Ectodermal cell (in vitro differentiated cells): Measurements from ENCODE around the gene B4GALNT3.

ENCODE experiments used
- H3K27ac ChIP-seq: 2 replicates; pipeline ENCODE4 v1.7.0; 2013; ENCODE audit warnings: mild to moderate bottlenecking, low read depth, low read length; ENCODE audit not compliant: insufficient read depth, poor library complexity, severe bottlenecking
- H3K27me3 ChIP-seq: 2 replicates; pipeline ENCODE4 v1.7.0; 2013; ENCODE audit warnings: mild to moderate bottlenecking, low read length; ENCODE audit not compliant: insufficient read depth, control insufficient read depth, poor library complexity, severe bottlenecking
- H3K36me3 ChIP-seq: one replicate; pipeline ENCODE4 v1.7.0; 2013; ENCODE audit warnings: low read length; ENCODE audit not compliant: control insufficient read depth, insufficient read depth
- H3K4me1 ChIP-seq: one replicate; pipeline ENCODE4 v1.7.0; 2013; ENCODE audit warnings: low read length; ENCODE audit not compliant: control insufficient read depth, insufficient read depth
- H3K4me3 ChIP-seq: 2 replicates; pipeline ENCODE4 v1.7.0; 2013; ENCODE audit warnings: low read depth, low read length, control low read depth; ENCODE audit not compliant: insufficient read depth
- H3K9me3 ChIP-seq: 2 replicates; pipeline ENCODE4 v1.7.0; 2013; ENCODE audit warnings: mild to moderate bottlenecking, low read length, moderate library complexity; ENCODE audit not compliant: control insufficient read depth
- WGBS, 2 experiments: methylation state at CpG; one replicate each; pipeline ENCODE4 v1.1.7; 2013; ENCODE audit warnings: missing lambda C conversion rate in 2 of 2; 5-methylcytosine and 5-hydroxymethylcytosine counted together

B4GALNT3 gene

DNA sequence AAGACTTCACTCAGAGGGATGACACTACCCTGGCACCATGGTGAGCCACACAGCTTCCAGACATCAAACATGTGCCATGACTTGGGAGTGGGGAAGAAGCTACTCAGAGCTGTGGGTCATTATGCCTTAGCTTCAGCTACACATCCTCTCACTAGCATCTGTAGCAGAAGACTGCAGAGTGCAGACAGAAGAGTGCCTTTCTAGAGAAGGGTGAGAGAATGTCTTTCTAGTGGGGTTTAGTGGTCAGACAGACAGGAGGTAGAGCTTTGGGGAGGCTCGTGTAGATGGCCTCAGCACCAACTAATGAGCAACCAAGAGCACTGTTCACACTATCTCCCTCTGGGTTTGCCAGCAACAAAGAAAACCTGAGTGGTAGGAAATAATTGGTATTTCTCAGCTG, 4.9 kb upstream of the B4GALNT3 start:
- no peak overlapping the region for H3K4me3 ChIP-seq
- WGBS, 2 experiments: 89 to 91% methylated on average over 1 of the region's 1 CpG
- H3K9me3 ChIP-seq: no peaks in the 10 kb centered on the region
- H3K4me1 ChIP-seq: peaks cover 5% of the 10 kb centered on the region
- H3K27ac ChIP-seq: no peak overlapping the region
- no peaks in the 10 kb centered on the region for H3K36me3 ChIP-seq
- H3K27me3 ChIP-seq: peaks cover 21% of the 10 kb centered on the region

DNA sequence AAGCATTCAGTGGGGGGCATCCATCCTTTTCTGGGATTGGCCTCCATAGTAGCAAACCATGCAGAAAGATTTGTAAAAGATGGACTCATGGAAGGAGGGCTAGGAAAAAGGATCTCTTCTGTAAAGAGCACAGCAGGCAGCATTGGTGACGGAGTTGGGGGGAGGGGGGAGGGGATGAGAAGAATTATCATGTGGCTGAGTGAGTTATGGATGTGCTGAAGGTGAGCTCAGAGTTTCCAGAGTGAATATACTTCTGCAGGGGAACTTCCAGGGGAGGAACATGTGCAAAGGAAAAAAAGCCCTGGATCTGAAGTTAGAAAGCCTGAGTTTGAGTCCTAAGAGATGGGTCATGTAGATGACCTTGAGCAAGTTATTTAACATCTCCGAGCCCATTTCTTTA, 3.9 kb upstream of the B4GALNT3 start:
- Histone ChIP-seq H3K4me3 (no peak overlapping the region), H3K27me3 (peaks cover 27% of the 10 kb centered on the region), H3K9me3 (no peaks in the 10 kb centered on the region), H3K4me1 (peaks cover 5% of the 10 kb centered on the region), H3K27ac (no peak overlapping the region), H3K36me3 (no peaks in the 10 kb centered on the region)
- 61 to 65% methylated on average over 2 of the region's 2 CpGs for WGBS, 2 experiments

DNA sequence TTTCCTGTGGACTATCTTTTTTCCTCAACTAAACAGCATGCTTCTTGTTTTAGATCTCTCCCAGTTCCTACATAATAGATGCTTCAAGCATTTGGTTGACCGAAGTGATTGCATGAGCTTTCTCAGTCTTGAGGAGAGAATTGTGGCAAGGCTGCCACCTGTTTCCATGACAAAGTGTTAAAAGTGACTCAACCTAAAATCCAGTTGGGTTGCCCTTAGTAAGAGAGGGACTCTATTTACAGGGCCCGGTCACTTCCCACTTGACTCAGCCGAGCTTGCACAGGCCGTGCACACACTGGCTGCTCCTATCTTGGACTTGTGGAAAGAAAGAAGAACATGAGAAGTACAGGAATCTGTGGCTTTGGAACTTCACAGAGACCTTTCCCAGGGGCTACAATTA, 2.1 kb upstream of the B4GALNT3 start:
- H3K4me1 ChIP-seq: peaks cover 5% of the 10 kb centered on the region
- no peaks in the 10 kb centered on the region for H3K9me3 ChIP-seq
- H3K4me3 ChIP-seq: no peak overlapping the region
- H3K27me3 ChIP-seq: peaks cover 40% of the 10 kb centered on the region
- H3K36me3 ChIP-seq: no peaks in the 10 kb centered on the region
- no peak overlapping the region for H3K27ac ChIP-seq
- 95 to 96% methylated on average over 4 of the region's 4 CpGs for WGBS, 2 experiments

DNA sequence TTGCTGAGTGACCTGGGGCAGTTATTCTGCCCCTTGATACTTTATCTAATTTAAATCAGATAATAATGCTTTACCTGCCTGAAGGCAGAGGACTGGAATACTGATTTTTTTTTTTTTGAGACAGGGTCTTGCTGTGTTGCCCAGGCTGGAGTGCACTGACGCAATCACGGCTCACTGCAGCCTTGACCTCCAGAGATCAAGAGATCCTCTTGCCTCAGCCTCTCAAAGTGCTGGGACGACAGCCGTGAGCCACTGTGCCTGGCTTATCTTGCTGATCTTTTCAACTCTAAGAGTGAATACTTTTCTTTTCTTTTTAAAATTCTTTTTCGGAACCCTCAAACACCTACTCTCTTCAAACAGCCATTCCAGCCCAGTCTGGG, 699 bp upstream of the B4GALNT3 start:
- Histone ChIP-seq H3K9me3 (no peaks in the 10 kb centered on the region), H3K27me3 (peaks cover 40% of the 10 kb centered on the region), H3K36me3 (no peaks in the 10 kb centered on the region), H3K4me1 (peaks cover 5% of the 10 kb centered on the region), H3K27ac (no peak overlapping the region), H3K4me3 (peak overlapping the region; percentile 55)
- 86 to 88% methylated on average over 5 of the region's 5 CpGs for WGBS, 2 experiments

DNA sequence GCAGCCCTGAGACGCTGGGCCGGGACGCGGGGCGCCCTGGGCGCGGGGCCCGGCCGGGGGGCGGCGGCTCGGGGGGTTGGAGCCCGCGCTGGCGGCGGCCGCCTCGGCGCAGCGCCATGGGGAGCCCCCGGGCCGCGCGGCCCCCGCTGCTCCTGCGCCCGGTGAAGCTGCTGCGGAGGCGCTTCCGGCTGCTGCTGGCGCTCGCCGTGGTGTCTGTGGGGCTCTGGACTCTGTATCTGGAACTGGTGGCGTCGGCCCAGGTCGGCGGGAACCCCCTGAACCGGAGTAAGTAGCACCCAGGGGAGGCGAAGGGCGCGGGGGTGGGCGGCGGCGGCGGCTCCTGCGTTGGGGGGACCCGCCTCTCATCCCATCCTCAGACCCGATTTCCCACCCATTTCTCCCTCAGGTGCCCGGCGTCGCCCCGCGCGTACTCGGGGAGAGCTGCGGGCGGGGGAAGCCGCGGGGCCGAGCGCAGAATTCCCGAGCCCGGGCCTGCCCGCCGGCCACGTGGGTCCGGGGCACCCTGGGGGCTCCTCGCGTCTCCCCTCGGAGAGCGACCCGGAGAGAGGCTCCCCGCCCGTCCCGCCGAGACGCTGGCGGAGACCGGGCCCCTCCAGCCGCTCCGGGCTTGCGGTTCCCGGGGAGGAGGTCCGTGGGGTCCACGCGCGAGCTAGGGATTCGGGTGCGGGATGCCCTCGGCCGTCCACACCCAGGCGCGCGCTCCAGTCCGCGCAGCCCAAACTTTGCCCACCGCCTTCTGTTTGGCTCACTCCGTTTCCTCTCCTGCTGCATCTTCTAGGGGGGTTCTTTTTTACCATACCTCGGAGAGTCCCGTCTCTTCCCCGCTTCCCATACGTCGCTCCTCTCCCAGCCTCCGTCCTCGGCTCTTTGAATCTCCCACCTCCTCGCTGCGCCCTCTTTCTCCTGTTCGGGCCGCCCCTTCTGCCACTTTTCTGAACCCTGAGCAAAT, 807 bp downstream of the B4GALNT3 start:
- Histone ChIP-seq H3K27me3 (peaks cover 40% of the 10 kb centered on the region), H3K27ac (no peak overlapping the region), H3K36me3 (no peaks in the 10 kb centered on the region), H3K4me1 (peaks cover 8% of the 10 kb centered on the region), H3K9me3 (no peaks in the 10 kb centered on the region), H3K4me3 (peak overlapping the region; percentile 55)
- WGBS, 2 experiments: 1% methylated on average over 109 of the region's 109 CpGs

DNA sequence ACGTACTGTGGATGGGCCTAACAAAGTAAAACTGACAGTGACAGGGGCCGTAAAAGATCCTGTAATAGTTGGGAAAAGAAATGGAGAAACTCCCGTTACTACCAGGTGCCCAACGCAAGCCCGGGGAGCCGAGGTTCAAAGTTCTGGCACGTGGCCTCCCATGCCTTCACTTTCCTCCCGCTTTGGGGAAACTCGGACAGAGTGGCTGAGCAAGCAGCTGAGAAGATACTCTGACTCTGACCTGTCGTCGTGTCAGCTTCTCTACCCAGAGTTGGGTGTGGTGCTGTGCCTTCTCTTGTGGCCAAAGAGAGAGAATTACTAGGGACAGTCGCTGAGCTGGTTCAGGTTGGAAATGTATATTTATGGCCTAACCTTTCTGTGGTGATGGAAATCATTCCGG, 1.7 kb downstream of the B4GALNT3 start:
- peaks cover 40% of the 10 kb centered on the region for H3K27me3 ChIP-seq
- 67 to 71% methylated on average over 13 of the region's 13 CpGs for WGBS, 2 experiments
- H3K27ac ChIP-seq: no peak overlapping the region
- H3K4me3 ChIP-seq: peak overlapping the region; percentile 55
- H3K36me3 ChIP-seq: no peaks in the 10 kb centered on the region
- H3K9me3 ChIP-seq: no peaks in the 10 kb centered on the region
- peaks cover 7% of the 10 kb centered on the region for H3K4me1 ChIP-seq

DNA sequence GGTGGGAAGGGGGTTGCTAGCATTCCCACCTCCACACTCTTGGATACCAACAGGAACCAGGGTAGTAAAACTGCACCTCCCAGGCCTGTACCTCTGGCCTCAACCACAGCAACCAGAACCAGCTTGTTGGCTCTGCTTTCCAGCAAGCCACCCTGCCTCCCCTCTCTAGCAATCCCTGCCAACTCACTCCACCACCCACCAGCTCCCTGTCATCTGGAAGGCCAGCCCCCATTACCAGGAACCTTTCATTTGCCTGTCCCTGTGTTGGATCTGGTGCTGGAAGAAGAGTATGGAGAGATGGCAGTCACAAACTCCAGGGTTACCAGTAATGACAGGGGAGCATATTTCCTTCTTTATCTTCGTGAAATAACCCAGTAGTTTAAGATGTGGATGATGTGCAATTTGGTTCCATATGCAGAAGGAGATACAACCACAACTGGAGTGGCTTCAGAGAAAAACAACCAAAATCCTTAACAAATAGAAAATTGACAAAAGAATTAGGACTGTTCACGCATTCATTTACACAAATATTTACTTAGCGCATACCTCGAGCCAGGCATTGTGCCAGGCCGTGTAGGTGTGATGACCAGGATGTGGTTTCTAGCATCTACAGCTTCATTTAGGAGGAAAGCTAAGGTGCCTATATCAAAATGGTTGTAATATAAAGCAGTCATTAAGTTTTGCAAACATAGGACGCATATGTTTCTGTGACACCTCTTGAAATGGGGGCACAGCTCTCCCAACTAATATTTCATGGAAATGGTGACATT, 3.4 kb downstream of the B4GALNT3 start:
- no peak overlapping the region for H3K27ac ChIP-seq
- WGBS, 2 experiments: 90 to 92% methylated on average over 6 of the region's 6 CpGs
- H3K4me3 ChIP-seq: no peak overlapping the region
- no peaks in the 10 kb centered on the region for H3K9me3 ChIP-seq
- H3K4me1 ChIP-seq: peaks cover 7% of the 10 kb centered on the region
- H3K27me3 ChIP-seq: peaks cover 34% of the 10 kb centered on the region
- H3K36me3 ChIP-seq: no peaks in the 10 kb centered on the region

DNA sequence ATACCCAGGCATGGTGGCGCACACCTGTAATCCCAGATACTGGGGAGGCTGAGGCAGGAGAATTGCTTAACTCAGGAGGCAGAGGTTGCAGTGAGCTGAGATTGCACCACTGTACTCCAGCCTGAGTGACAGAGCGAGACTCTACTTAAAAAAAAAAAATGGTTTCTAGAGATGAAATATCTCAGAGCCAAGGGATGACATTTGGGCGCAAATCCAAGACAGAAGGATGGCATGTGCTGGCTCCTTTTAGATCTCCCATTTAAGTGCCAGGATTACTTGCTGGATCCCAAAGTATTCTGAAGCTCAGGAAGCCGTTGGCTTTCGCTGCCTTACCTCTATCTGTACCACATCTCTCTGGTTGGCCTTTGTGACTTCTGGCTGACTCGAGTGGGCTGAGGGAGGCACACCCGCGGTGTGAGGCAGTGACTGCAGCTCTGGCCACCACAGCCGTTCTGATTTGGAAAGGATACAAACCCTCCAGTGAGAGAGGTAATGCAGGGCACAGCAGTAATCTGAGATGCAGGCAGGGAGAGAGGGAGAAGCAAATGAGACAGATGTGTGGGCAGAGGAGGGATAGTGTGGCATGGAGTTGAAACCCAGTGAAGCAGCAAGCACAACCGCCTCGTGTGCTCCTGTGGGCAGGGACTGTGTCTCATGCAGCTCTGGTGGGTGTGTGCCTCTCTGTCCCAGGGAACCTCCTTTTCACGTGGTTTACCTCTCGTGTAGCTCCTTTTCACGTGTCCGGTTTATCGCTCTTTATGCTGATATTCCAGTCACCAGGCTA, 4.9 kb downstream of the B4GALNT3 start:
- 84% methylated on average over 16 of the region's 16 CpGs for WGBS, 2 experiments
- Histone ChIP-seq H3K27me3 (peaks cover 19% of the 10 kb centered on the region), H3K4me1 (peaks cover 7% of the 10 kb centered on the region), H3K9me3 (no peaks in the 10 kb centered on the region), H3K27ac (no peak overlapping the region), H3K36me3 (no peaks in the 10 kb centered on the region), H3K4me3 (no peak overlapping the region)

DNA sequence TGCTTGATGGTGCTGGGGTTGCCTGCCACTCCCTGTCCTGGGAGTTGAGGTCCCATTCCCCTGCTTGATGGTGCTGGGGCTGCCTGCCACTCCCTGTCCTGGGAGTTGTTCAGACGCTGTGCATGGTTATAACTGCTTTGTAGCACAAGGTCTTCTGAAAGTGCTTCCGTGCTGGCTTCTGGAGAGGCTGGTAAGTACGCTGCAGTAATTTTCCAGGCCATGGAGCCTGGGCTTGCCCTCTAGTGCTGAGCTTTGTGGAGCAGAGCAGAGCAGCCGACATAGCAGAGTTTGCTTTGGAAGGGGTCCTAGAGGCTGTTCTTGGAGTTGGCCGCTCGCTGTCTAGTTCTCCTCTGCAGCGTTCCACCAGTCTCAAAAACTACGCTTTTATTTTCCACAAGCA, 6.3 kb downstream of the B4GALNT3 start:
- Histone ChIP-seq H3K27me3 (peaks cover 11% of the 10 kb centered on the region), H3K27ac (no peak overlapping the region), H3K36me3 (no peaks in the 10 kb centered on the region), H3K4me3 (no peak overlapping the region), H3K4me1 (peaks cover 12% of the 10 kb centered on the region), H3K9me3 (no peaks in the 10 kb centered on the region)
- 87 to 93% methylated on average over 8 of the region's 8 CpGs for WGBS, 2 experiments
